ENCODE measurements around the gene FXYD5. TPM values are rescaled to one million over a fixed set of nuclear protein-coding genes. Genes with fewer than 3 reads are reported as not detected.
"Not testable (repeated sequence)": the region's sequence is repeated elsewhere in the genome, so short reads cannot be mapped to it uniquely, and the experiment has no call there.

FXYD5 gene
- total RNA-seq, 4 donors from 2014 or later = 5.2 to 23.3 (median 14.3) TPM

DNA sequence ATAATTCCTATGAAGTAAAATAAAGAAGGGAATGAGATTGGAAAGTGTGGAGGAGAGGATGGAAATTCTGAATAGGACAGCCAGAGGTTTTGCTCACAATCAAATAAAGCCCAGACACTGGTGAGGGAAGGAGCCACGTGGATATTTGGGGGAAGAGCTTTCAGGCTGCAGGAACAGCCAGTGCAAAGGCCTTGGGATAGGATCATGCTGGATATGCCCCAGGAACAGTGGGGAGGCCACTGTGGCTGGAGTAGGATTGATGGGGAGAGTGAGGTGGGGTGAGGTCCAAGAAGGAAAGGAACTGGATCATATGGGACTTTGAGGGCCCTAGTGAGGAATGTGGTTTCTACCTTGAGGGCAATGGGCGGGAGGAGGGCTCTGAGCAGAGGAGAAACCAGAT, 4.1 kb upstream of the FXYD5 start:
- Histone ChIP-seq H3K27ac (no peak overlapping the region), H3K4me3 (no peak overlapping the region), H3K4me1 (peaks cover 0 to 10% of the 10 kb centered on the region in 2 donors), H3K9me3 (no peaks in the 10 kb centered on the region), H3K27me3 (peaks cover 24 to 30% (median 24%) of the 10 kb centered on the region in 3 donors), H3K36me3 (no peaks in the 10 kb centered on the region)
- intact Hi-C loops (cut with DNase I; ENCODE audit: low total_unique reads) = no loop called here
- TF ChIP-seq, protein P1, sequence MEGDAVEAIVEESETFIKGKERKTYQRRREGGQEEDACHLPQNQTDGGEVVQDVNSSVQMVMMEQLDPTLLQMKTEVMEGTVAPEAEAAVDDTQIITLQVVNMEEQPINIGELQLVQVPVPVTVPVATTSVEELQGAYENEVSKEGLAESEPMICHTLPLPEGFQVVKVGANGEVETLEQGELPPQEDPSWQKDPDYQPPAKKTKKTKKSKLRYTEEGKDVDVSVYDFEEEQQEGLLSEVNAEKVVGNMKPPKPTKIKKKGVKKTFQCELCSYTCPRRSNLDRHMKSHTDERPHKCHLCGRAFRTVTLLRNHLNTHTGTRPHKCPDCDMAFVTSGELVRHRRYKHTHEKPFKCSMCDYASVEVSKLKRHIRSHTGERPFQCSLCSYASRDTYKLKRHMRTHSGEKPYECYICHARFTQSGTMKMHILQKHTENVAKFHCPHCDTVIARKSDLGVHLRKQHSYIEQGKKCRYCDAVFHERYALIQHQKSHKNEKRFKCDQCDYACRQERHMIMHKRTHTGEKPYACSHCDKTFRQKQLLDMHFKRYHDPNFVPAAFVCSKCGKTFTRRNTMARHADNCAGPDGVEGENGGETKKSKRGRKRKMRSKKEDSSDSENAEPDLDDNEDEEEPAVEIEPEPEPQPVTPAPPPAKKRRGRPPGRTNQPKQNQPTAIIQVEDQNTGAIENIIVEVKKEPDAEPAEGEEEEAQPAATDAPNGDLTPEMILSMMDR (IDR thresholded peaks at IDR 0.05 in 4 of 5, conservative IDR thresholded peaks at IDR 0.05 in 1 of 5) = no peak
- no peak for TF ChIP-seq POLR2A (IDR thresholded peaks at IDR 0.05)
- in situ Hi-C loops (cut with MboI; ENCODE audit: low sequenced_read_pairs in 4 of 4) = loop anchor here in 1 of 4 donors (10.0 kb wide), 1 partner anchor 114 kb away; the partner anchor contains the start of gene USF2
- DNase-seq (no peak), ATAC-seq (no peak)

DNA sequence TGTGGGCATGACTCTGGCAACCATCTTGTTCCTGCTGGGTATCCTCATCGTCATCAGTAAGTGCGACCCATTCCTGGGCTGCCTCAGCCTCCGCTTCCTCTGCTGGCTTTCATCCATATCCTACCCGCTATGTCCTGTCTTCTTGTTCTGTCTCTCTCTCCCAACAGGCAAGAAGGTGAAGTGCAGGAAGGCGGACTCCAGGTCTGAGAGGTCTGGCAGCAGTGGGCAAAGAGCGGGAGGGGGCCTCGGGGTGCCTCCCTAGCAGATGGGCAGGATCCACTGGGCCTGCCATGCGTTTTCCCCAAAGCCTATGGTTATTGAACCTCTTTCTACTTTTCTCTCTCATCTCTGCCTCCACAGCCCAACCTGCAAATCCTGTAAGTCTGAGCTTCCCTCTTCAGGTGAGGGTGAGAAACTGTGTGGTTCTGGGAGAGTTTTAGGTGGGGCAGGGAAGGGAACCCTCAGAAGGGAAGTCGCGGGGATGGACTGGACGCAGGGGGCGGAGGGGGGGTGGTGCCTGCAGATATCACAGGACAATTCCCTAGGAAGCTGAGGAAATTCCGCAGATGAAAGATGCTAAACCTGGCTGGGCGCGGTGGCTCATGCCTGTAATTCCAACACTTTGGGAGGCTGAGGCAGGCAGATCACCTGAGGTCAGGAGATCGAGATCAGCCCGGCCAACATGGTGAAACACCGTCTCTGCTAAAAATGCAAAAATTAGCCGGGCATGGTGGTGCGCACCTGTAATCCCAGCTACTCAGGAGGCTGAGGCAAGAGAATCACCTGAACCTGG, 3.1 kb upstream of the FXYD5 start:
- in situ Hi-C loops (cut with MboI; ENCODE audit: low sequenced_read_pairs in 4 of 4) = loop anchor here in 1 of 4 donors (10.0 kb wide), 1 partner anchor 113 kb away; the partner anchor contains the start of gene USF2
- Histone ChIP-seq H3K4me3 (no peak overlapping the region), H3K27me3 (peaks cover 30 to 41% (median 34%) of the 10 kb centered on the region in 3 donors), H3K4me1 (peaks cover 0 to 10% of the 10 kb centered on the region in 2 donors), H3K36me3 (no peaks in the 10 kb centered on the region), H3K9me3 (no peaks in the 10 kb centered on the region), H3K27ac (no peak overlapping the region)
- intact Hi-C loops (cut with DNase I; ENCODE audit: low total_unique reads) = no loop called here
- DNase-seq (no peak), ATAC-seq (no peak)
- no peak for TF ChIP-seq POLR2A (IDR thresholded peaks at IDR 0.05)
- TF ChIP-seq, protein P1 (IDR thresholded peaks at IDR 0.05 in 4 of 5, conservative IDR thresholded peaks at IDR 0.05 in 1 of 5) = no peak

DNA sequence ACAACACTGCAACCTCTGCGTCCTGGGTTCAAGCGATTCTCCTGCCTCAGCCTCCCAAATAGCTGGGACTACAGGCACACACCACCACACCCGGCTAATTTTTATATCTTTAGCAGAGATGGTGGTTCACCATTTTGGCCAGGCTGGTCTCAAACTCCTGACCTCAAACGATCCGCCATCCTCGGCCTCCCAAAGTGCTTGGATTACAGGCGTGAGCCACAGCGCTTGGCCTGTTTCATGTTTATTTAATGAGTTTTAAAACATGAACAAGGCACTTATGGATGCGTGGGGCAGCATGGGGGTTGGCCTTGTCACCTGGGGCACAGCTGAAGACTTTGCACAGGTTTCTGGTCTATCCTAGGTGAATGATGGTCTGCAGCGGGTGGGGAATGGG, 1.4 kb upstream of the FXYD5 start:
- H3K9me3 ChIP-seq; DNase-seq; H3K27ac ChIP-seq; H3K4me3 ChIP-seq; ATAC-seq; H3K36me3 ChIP-seq; intact Hi-C loops (cut with DNase I; ENCODE audit: low total_unique reads): not testable (repeated sequence)
- H3K27me3 ChIP-seq = peaks cover 30 to 53% (median 35%) of the 10 kb centered on the region in 3 donors
- in situ Hi-C loops (cut with MboI; ENCODE audit: low sequenced_read_pairs in 4 of 4) = loop anchor here in 1 of 4 donors (10.0 kb wide), 1 partner anchor 112 kb away; the partner anchor contains the start of gene USF2
- H3K4me1 ChIP-seq = peaks cover 0 to 10% of the 10 kb centered on the region in 2 donors

DNA sequence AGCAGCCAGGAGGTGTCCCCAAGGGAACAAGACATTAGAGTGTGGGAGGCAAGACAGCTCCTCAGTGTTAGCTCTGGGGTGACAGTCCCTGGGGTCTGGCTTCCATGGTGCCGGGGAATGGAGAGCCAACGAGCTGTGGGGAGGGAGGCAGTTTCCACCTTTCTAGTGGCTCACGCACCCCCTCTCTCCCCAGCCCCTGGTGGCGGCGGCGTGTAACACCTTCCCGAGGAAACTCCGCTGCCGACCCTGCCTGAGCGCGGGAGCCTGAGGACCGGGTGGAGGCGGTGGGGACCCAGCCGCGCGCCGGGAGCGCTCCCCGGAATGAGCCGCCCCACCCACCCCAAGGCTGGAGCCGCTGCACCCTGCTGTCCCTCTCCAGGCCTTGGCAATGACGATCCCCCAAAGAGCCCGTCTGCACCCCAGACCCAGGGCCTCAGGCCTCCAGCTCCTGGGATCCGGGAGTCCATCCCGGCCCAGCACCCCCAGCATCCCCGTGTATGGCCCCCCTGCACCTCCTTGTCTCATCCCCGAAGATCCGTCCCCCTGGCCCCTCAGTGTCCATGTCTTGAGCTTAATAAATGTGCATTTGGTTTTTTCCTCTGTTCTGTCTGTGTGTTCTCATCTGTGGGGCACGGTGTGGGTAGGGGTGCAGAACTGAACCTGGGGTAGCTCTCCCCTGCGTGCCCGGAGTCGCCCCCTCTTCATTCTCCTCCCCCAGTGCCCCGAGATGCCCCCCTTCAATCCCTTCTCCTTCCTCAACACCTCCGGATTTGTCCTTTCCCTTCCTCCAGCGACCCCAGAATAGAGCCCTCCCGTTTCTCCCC, 622 bp upstream of the FXYD5 start:
- Histone ChIP-seq H3K9me3 (no peaks in the 10 kb centered on the region), H3K27me3 (peaks cover 30 to 53% (median 39%) of the 10 kb centered on the region in 3 donors), H3K27ac (peak overlapping the region; percentile 68 to 77 (median 74)), H3K4me3 (peak overlapping the region; percentile 53 to 69 (median 56)), H3K36me3 (no peaks in the 10 kb centered on the region), H3K4me1 (peaks cover 0 to 10% of the 10 kb centered on the region in 2 donors)
- ATAC-seq = no peak
- in situ Hi-C loops (cut with MboI; ENCODE audit: low sequenced_read_pairs in 4 of 4) = loop anchor here in 1 of 4 donors (10.0 kb wide), 1 partner anchor 111 kb away; the partner anchor contains the start of gene USF2
- DNase-seq = no peak
- TF ChIP-seq POLR2A (IDR thresholded peaks at IDR 0.05) = no peak
- TF ChIP-seq, protein P1 (IDR thresholded peaks at IDR 0.05 in 4 of 5, conservative IDR thresholded peaks at IDR 0.05 in 1 of 5) = peak in 4 of 5 experiments; percentile 26 to 51 (median 44)
- intact Hi-C loops (cut with DNase I; ENCODE audit: low total_unique reads) = no loop called here
